AG10803 (cell line): ENCODE measurements around the gene PLEKHM3.

ENCODE experiments used
- DNase-seq: peaks from one replicate; pipeline ENCODE4 v3.0.0; 2010; ENCODE audit warnings: low read depth
- H3K4me3 ChIP-seq: 2 replicates; pipeline ENCODE4 v1.5.1; 2011; ENCODE audit warnings: mild to moderate bottlenecking, low read length, control low read depth
- TF ChIP-seq, protein P1 (sequence below): conservative IDR thresholded peaks from 2 replicates; pipeline ENCODE4 v1.5.1; 2011; ENCODE audit warnings: mild to moderate bottlenecking, low read length, control low read depth, inconsistent platforms

Gene PLEKHM3

DNA sequence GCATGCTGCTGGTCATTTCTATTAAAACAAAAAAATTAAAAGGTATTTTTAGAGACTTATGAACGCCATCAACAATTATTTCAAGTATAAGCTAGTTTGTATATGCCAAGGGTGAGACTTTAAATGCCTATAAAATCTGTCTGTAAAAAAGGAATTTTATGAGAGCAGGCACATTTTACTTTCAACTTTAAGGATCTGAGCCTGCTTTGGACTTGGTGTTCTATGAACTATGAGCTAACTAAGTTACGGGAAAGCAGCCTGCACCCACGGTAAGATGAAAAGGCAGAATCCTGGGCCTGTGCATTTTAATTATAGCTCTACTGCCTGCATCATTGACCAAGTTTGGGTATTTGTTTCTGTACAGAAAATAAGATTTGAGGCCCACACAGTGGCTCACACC, 95.4 kb downstream of the PLEKHM3 start:
- TF ChIP-seq, protein P1, sequence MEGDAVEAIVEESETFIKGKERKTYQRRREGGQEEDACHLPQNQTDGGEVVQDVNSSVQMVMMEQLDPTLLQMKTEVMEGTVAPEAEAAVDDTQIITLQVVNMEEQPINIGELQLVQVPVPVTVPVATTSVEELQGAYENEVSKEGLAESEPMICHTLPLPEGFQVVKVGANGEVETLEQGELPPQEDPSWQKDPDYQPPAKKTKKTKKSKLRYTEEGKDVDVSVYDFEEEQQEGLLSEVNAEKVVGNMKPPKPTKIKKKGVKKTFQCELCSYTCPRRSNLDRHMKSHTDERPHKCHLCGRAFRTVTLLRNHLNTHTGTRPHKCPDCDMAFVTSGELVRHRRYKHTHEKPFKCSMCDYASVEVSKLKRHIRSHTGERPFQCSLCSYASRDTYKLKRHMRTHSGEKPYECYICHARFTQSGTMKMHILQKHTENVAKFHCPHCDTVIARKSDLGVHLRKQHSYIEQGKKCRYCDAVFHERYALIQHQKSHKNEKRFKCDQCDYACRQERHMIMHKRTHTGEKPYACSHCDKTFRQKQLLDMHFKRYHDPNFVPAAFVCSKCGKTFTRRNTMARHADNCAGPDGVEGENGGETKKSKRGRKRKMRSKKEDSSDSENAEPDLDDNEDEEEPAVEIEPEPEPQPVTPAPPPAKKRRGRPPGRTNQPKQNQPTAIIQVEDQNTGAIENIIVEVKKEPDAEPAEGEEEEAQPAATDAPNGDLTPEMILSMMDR, result no peak
- DNase-seq, result no peak
- no peak overlapping the region for H3K4me3 ChIP-seq

DNA sequence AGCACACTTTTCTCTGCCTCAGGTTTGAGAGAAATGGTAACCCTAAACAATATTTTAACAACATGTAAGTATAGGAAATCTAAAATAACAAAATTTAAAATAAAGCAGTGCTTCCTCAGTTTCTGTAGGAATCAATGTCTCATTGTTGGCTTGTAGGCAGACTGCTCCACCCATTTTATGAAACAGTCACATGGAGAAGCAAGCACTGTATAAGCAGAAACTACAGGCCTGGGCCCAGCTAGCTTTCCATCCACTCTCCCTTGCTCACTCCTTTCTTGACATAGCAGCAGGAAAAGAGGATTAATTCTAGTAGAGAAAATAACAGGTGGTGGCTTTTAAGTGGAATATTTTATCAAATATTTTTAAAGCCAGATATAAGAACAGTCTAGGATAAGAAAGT, 97.2 kb downstream of the PLEKHM3 start:
- TF ChIP-seq, protein P1, result no peak
- H3K4me3 ChIP-seq, result no peak overlapping the region
- no peak for DNase-seq

DNA sequence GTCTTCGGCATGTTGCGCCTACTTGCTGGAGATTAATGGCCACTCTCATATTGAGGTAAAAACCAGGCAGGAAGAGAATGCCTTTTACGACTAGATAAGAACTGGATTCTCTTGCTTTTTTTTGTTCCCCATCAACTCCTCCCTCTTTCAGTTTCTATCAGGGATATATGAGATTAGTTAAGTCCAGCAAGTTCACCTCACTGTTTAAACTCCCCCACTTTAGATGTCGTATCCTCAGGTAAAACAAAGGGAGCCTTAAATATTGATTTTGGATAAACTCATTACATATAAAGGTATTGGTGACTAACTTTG, 98.4 kb downstream of the PLEKHM3 start:
- peak; percentile 3 for DNase-seq
- TF ChIP-seq, protein P1, result no peak
- no peak overlapping the region for H3K4me3 ChIP-seq

DNA sequence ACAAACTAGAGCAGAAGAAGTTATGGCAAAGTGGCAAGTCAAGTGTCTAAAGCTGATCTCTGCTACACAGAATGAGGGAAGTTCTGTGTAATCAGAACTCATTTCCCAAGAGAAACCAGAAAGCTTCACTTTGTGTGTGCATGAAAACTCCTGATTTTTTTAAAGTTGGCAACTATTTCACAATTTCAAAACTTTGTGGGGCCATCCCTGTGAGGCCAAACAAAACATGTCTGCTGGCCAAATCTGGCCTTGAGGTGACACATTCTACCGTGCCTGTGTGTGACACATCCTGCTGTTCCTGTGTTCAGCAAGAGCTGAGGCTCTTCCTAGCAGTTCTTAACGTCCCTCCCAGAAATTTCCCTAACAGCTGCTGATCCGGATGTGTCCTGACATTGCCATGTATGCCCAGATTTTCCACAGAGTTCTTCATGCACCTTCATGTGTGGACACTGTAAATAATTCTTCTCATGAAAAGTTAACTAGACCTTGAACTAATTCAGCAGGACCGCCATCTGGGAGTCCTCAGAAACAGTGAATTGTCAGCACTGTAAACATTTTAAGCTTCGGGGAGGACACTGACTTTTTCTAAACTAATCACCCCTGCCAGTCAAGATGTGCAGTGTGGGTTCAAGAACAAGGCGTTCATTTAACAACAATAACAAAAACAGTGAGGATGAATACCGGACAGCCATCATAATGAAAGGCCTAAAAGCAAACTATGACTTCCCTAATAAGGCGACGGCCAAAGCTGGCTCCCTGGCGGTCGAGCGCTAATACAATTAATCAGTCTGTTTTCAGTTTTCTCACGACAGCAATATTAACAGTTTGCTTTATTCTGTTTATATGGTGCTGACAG, 99.0 kb downstream of the PLEKHM3 start:
- DNase-seq, result peak; percentile 89
- TF ChIP-seq, protein P1, result no peak
- no peak overlapping the region for H3K4me3 ChIP-seq

DNA sequence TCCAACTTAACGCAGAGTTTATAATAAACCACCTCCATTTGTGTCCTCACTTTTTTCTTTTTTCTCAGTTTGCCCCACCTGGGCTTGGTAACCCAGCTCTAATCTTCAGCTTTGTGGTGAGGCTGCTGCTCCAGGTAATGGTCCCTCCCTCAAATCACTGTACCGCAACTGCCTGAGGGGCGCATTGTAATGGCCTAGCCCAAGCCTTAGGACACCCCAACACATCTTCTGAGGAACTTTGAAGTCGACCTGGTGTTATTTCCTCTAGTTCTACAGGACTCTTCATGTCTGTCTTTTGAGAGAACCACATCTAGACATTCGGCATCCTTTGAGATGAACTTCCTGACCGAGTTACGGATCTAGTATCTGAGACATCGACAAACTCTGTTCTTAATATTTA, 99.7 kb downstream of the PLEKHM3 start:
- H3K4me3 ChIP-seq, result no peak overlapping the region
- DNase-seq, result no peak
- TF ChIP-seq, protein P1, result no peak

DNA sequence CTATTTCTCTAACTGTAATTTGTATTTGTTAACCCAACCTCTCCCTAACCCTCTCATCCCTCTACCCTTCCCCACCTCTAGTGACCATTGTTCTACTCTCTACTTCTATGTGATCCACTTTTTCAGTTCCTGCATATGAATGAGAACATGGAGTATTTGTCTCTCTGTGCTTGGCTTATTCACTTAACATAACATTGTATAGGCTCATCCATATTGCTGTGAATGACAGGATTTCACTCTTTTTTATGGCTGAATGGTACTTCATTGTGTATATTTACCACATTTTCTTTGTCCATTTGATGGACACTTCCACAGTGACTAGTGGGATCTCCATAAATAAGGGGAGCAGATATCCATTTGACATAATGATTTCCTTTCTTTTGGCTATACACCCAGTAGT, 103.7 kb downstream of the PLEKHM3 start:
- no peak overlapping the region for H3K4me3 ChIP-seq
- TF ChIP-seq, protein P1, result no peak
- DNase-seq, result no peak

DNA sequence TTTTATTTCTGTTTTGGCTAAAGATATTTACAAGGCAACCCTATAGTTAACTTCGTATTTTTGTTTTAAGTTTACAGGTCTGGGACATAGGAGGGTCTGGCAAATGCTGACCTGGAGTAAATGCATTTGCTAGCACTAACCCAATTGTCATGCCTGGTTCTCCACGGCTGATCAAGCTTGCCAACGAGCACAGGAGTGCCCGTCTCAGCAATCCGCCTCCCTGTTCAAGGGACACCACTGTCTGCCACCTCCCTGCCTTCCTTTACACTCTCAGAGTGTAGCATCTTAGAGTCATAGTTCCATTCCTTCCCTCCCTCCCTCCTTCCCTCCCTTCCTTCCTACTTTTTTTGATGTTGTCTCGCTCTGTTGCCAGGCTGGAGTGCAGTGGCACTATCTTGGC, 104.6 kb downstream of the PLEKHM3 start:
- no peak overlapping the region for H3K4me3 ChIP-seq
- TF ChIP-seq, protein P1, result no peak
- DNase-seq, result no peak
